Stimulated activated CD4-positive, alpha-beta T cell treated with anti-CD3 and anti-CD28 coated beads, TNF-alpha, amount 100 ng/mL, for 4 hours (primary cell): ENCODE measurements around the gene SNTN.
"Not testable (repeated sequence)": the region's sequence is repeated elsewhere in the genome, so short reads cannot be mapped to it uniquely, and the experiment has no call there.

Experiments used
- DNase-seq, 3 experiments: peaks; one replicate each; pipeline ENCODE4 v3.0.0-alpha.2; 2020; ENCODE audit warnings: low read depth in 3 of 3

Gene SNTN

GRCh38 chr3:63652066-63652725, at the start of gene SNTN:
TSS of gene SNTN (plus strand) at chr3:63652675. CDS start at chr3:63652688, 13 bp downstream.
- no peak for DNase-seq

GRCh38 chr3:63607716-63608115, 44.8 kb upstream of the SNTN start:
- DNase-seq = no peak

GRCh38 chr3:63609408-63609807, 43.1 kb upstream of the SNTN start:
- no peak for DNase-seq

- no peak for DNase-seq
Observed at GRCh38 chr3:63609834-63610233, 42.6 kb upstream of the SNTN start.

GRCh38 chr3:63611382-63611781, 41.1 kb upstream of the SNTN start:
- no peak for DNase-seq

- DNase-seq = no peak
Observed at GRCh38 chr3:63613561-63613960, 38.9 kb upstream of the SNTN start.

GRCh38 chr3:63617391-63617790, 35.1 kb upstream of the SNTN start:
- no peak for DNase-seq

GRCh38 chr3:63624941-63625560, 27.4 kb upstream of the SNTN start:
- no peak for DNase-seq

- no peak for DNase-seq
Observed at GRCh38 chr3:63631670-63632069, 20.8 kb upstream of the SNTN start.

GRCh38 chr3:63635186-63635585, 17.3 kb upstream of the SNTN start:
- no peak for DNase-seq

- no peak for DNase-seq
Observed at GRCh38 chr3:63639806-63640205, 12.7 kb upstream of the SNTN start.

GRCh38 chr3:63642488-63642887, 10.0 kb upstream of the SNTN start:
- no peak for DNase-seq

- no peak for DNase-seq
Observed at GRCh38 chr3:63644212-63644797, 8.2 kb upstream of the SNTN start.

- not testable (repeated sequence) for DNase-seq
Observed at GRCh38 chr3:63644928-63645781, 7.3 kb upstream of the SNTN start.

- DNase-seq = no peak
Observed at GRCh38 chr3:63654211-63654610, 1.7 kb downstream of the SNTN start.

GRCh38 chr3:63654931-63655330, 2.5 kb downstream of the SNTN start:
- DNase-seq = no peak

GRCh38 chr3:63655519-63655918, 3.0 kb downstream of the SNTN start:
- no peak for DNase-seq

- no peak for DNase-seq
Observed at GRCh38 chr3:63656786-63657185, 4.3 kb downstream of the SNTN start.

- no peak for DNase-seq
Observed at GRCh38 chr3:63661242-63661641, 8.8 kb downstream of the SNTN start.

- DNase-seq = no peak
Observed at GRCh38 chr3:63662011-63662410, 9.5 kb downstream of the SNTN start.

- DNase-seq = no peak
Observed at GRCh38 chr3:63662500-63662899, 10.0 kb downstream of the SNTN start.

- DNase-seq = no peak
Observed at GRCh38 chr3:63670544-63670943, 18.1 kb downstream of the SNTN start.
